ENCODE measurements around the gene PLA2G2F.

The PLA2G2F gene

DNA sequence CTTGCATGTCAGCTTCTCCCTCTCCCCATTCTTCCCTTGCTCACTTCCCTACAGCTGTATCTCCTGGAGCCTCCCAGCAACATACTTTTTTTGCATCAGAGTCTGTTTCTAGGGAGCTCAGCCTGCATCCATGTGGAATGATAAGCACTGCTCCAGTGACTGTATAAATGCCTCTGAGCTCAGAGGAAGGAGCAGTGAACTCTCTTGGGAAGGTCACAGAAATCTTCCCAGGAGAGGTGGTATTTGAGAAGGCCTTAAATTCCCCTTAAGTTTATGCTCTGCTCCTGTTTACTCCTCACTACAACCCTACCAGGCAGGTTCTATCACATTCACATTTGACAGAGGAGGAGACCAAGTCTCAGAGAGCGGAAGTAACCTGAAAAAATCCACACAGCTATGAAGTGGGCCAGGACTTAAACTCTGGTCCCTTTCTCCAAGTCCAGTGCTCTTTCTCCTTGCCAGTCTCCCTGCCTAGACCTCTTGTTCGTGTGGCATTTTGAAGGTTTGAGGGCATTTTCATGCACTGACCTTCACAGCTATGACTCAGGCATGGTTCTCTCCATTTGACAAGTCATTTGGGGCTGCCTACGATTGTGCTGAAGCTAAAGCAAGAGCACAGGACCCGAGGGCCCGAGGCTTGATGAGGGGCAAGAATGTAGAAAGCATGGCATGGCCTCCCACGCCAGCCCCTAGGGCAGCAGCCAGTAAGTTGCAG is 41.2 kb downstream of the PLA2G2F start:
- H3K36me3 ChIP-seq (ENCODE audit: low read length) = no peaks in the 10 kb centered on the region
- no peaks in the 10 kb centered on the region for H3K9me2 ChIP-seq (replicated peaks; ENCODE audit: insufficient read depth, low read length)
- TF ChIP-seq, protein P1, sequence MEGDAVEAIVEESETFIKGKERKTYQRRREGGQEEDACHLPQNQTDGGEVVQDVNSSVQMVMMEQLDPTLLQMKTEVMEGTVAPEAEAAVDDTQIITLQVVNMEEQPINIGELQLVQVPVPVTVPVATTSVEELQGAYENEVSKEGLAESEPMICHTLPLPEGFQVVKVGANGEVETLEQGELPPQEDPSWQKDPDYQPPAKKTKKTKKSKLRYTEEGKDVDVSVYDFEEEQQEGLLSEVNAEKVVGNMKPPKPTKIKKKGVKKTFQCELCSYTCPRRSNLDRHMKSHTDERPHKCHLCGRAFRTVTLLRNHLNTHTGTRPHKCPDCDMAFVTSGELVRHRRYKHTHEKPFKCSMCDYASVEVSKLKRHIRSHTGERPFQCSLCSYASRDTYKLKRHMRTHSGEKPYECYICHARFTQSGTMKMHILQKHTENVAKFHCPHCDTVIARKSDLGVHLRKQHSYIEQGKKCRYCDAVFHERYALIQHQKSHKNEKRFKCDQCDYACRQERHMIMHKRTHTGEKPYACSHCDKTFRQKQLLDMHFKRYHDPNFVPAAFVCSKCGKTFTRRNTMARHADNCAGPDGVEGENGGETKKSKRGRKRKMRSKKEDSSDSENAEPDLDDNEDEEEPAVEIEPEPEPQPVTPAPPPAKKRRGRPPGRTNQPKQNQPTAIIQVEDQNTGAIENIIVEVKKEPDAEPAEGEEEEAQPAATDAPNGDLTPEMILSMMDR (IDR thresholded peaks at IDR 0.05; ENCODE audit: insufficient read depth, low read length, poor library complexity, severe bottlenecking) = no peak
- TF ChIP-seq EZH2phosphoT487 (conservative IDR thresholded peaks at IDR 0.05; ENCODE audit: low read length) = no peak
- no peaks in the 10 kb centered on the region for H3F3A ChIP-seq (ENCODE audit: insufficient read depth)
- H3K4me3 ChIP-seq (ENCODE audit: insufficient read depth, low read length, poor library complexity, severe bottlenecking) = no peak overlapping the region
- no peaks in the 10 kb centered on the region for H4K20me1 ChIP-seq (ENCODE audit: low read depth, low read length)
- H3K27me3 ChIP-seq (ENCODE audit: low read length) = no peaks in the 10 kb centered on the region; the same call in 1 of the 2 replicates
- no peak overlapping the region for H3K9ac ChIP-seq (ENCODE audit: low read length)
- H3K27ac ChIP-seq (ENCODE audit: low read depth, low read length) = no peak overlapping the region
- no peak overlapping the region for H2AFZ ChIP-seq (ENCODE audit: low read depth, low read length, severe bottlenecking)
- no peaks in the 10 kb centered on the region for H3K79me2 ChIP-seq (ENCODE audit: insufficient read depth, low read length)
- no peak overlapping the region for H3K4me2 ChIP-seq (ENCODE audit: low read depth, low read length, poor library complexity, severe bottlenecking)
- H3K9me3 ChIP-seq (ENCODE audit: insufficient read depth, low read length) = no peaks in the 10 kb centered on the region

DNA sequence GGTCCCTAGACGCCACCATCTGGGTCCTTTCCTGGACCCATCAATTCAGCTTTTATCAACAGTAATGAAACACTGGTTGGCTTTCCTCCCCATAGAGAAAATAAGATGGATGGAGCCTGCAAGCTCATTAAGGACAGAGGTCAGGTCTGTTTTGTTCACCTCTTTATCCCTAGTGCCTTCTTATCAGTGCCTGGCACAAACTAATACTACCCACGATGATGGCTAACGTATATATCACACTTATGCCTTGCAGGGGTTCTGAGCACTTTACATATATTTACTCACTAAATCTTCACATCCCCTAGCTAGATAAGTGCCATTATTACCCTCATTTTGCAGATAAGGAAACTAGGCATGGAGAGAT is 41.7 kb downstream of the PLA2G2F start:
- H3K9me2 ChIP-seq (replicated peaks; ENCODE audit: insufficient read depth, low read length) = no peaks in the 10 kb centered on the region
- H3F3A ChIP-seq (ENCODE audit: insufficient read depth) = no peaks in the 10 kb centered on the region
- no peaks in the 10 kb centered on the region for H3K36me3 ChIP-seq (ENCODE audit: low read length)
- no peak for TF ChIP-seq EZH2phosphoT487 (conservative IDR thresholded peaks at IDR 0.05; ENCODE audit: low read length)
- TF ChIP-seq, protein P1 (IDR thresholded peaks at IDR 0.05; ENCODE audit: insufficient read depth, low read length, poor library complexity, severe bottlenecking) = no peak
- no peak overlapping the region for H3K4me3 ChIP-seq (ENCODE audit: insufficient read depth, low read length, poor library complexity, severe bottlenecking)
- H3K4me2 ChIP-seq (ENCODE audit: low read depth, low read length, poor library complexity, severe bottlenecking) = no peak overlapping the region
- no peaks in the 10 kb centered on the region for H3K9me3 ChIP-seq (ENCODE audit: insufficient read depth, low read length)
- H3K79me2 ChIP-seq (ENCODE audit: insufficient read depth, low read length) = no peaks in the 10 kb centered on the region
- H2AFZ ChIP-seq (ENCODE audit: low read depth, low read length, severe bottlenecking) = no peak overlapping the region
- H4K20me1 ChIP-seq (ENCODE audit: low read depth, low read length) = no peaks in the 10 kb centered on the region
- H3K9ac ChIP-seq (ENCODE audit: low read length) = no peak overlapping the region
- H3K27ac ChIP-seq (ENCODE audit: low read depth, low read length) = no peak overlapping the region
- H3K27me3 ChIP-seq (ENCODE audit: low read length) = no peaks in the 10 kb centered on the region; the same call in 1 of the 2 replicates

DNA sequence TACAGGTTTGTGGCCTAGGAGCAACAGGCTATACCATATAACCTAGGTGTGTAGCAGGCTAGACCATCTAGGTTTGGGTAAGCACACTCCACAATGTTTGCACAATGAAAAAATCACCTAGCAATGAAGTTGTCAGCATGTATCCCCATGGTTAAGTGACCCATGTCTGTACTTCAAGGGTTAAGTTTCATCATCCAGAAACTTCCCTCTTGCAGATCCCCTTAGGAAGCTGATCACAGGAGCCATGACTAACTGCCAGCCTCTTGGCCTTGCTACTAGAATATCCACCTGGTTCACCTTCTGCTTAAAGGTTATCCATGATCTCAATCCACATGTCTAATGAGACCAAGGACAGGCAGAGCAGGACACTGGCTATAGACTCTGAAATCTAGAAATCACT is 43.3 kb downstream of the PLA2G2F start:
- H2AFZ ChIP-seq (ENCODE audit: low read depth, low read length, severe bottlenecking) = no peak overlapping the region
- no peaks in the 10 kb centered on the region for H3K9me2 ChIP-seq (replicated peaks; ENCODE audit: insufficient read depth, low read length)
- no peaks in the 10 kb centered on the region for H3F3A ChIP-seq (ENCODE audit: insufficient read depth)
- TF ChIP-seq, protein P1 (IDR thresholded peaks at IDR 0.05; ENCODE audit: insufficient read depth, low read length, poor library complexity, severe bottlenecking) = no peak
- H3K9me3 ChIP-seq (ENCODE audit: insufficient read depth, low read length) = no peaks in the 10 kb centered on the region
- no peak overlapping the region for H3K4me2 ChIP-seq (ENCODE audit: low read depth, low read length, poor library complexity, severe bottlenecking)
- H3K27me3 ChIP-seq (ENCODE audit: low read length) = no peaks in the 10 kb centered on the region; the same call in 1 of the 2 replicates
- H3K27ac ChIP-seq (ENCODE audit: low read depth, low read length) = no peak overlapping the region
- no peak overlapping the region for H3K4me3 ChIP-seq (ENCODE audit: insufficient read depth, low read length, poor library complexity, severe bottlenecking)
- no peaks in the 10 kb centered on the region for H3K36me3 ChIP-seq (ENCODE audit: low read length)
- no peak overlapping the region for H3K9ac ChIP-seq (ENCODE audit: low read length)
- H4K20me1 ChIP-seq (ENCODE audit: low read depth, low read length) = no peaks in the 10 kb centered on the region
- H3K79me2 ChIP-seq (ENCODE audit: insufficient read depth, low read length) = no peaks in the 10 kb centered on the region
